NCI-H526 (cell line): ENCODE measurements around the gene RSL1D1.

Experiments
- DNase-seq, 2 experiments: peaks; one replicate each; lab custom pipeline; 2025; lab: John Stamatoyannopoulos, UW

Gene RSL1D1

DNA sequence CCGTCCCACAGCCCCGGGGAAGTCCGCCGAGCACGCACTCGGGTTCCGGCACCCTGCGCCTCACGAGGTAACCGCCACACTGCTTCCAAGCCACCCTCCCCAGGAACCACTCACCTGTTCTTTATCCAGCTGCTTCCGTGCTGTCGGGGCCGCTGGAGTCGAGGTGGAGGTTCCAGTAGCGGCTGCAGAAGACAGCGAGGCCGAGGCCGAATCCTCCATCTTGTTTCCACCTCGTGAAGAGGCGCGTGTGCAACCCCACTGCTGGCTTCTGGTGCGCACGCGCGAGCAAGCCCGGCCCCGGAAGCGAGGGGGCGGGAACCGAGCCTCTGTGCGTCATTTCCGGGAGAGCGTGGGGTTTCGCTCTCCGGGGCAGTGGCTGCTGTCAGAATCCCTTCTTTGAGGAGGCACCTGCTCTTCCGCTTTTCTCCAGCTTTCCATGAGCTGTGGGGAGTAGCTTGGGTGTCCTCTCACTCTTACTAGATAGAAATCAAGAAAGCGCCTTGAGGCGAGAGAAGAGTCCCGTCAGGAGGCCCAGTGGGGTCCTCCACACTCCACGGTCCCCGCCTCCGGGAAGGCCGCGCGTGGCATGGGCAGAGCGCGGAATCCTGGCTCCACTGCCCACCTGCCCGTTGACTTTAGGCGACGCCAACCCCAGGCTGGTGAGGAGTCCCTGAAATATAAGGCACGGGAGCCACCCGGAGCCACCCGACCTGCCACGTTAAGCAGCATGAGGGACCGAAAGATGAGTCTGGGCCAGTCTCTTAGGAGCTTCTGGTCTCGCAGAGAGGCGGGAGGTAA is at the start of gene RSL1D1:
Gene RSL1D1, minus strand, starts transcription at position 249 of the 798 bp plus-strand sequence. Its CDS starts 30 bp downstream, at position 219.
- peak; percentile 79 to 94 for DNase-seq

DNA sequence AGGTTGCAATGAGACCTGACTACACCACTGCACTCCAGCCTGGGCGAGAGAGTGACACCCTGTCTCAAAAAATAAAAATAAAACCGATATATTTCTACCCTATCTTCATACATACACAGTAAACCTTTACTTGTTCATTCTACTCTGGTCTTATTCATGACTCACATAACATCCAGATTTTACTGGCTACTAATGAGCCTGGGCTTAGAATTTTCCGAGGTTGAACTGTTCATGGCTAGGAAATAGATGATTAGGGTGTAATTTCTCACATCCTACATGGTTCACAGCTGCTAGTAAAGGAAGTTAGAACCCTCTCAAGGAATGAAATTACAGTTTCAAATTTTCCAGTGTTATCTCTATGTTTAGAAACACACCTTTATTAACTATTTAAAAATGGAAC is 49.7 kb upstream of the RSL1D1 start:
- DNase-seq, result no peak

DNA sequence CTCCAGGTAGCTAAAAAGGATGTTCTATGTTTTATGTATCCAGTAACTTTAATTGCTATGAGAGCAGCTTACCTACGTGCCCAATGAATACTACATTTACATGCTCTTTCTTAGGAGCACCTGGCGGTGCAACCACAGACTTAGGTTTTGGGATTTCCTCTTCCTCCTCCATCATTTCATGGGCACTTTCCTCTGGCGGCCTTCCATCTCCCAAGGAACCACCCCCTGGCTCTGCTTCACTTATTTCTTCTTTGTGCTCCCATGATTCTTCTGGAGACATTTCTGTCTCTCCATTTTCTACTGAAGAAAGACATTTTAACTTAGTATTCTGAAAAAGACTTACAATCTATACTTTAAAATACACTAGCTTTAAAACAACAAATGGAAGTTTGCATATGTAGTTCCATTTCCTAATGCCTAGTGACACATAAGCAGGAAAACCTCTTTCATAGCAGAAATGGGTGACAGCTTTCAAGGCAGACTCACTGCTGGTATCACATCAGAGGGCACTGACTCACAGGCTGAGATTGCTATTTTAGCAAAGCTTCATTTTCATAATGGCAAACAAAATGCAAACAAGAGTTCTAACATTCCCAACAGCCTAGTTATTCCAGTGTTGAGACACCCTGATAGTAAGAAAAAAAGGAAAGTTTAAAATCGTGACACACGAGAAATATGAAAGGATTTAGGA is 45.3 kb upstream of the RSL1D1 start:
- peak in 1 of 2 experiments; percentile 42 for DNase-seq

DNA sequence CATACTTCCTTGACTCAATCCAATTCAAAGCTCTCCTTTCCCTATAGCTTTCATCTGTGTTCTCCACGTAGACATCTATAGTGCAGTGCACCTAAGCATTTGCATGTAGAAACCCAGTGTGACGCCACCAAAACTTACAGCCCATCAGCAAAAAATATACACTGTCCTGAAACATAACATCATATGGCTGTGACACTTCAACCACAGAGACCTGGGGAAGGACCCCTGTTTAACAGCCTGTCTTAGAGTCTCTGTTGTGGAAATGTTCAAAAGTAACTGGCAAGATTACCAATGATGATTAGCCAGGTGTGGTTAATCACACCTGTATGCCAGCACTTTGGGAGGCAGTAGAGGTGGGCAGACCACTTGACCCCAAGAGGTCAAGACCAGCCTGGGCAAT is 42.2 kb upstream of the RSL1D1 start:
- no peak for DNase-seq

DNA sequence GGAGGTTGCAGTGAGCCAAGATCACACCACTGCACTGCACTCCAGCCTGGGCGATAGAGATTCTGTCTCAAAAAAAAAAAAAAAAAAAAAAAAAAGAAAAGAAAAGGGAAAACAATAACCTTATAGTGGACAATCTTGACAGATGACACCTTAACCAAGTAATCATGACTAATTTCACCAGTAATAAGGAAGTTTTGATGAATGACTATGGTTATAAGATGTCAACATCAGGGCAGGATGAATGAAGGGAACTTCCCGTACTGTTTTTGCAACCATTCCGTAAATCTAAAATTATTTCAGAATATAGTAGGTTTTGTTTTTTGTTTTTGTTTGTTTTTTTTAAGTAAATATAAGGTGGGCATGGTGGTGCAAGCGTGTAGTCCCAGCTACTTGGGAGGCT is 41.4 kb upstream of the RSL1D1 start:
- no peak for DNase-seq

DNA sequence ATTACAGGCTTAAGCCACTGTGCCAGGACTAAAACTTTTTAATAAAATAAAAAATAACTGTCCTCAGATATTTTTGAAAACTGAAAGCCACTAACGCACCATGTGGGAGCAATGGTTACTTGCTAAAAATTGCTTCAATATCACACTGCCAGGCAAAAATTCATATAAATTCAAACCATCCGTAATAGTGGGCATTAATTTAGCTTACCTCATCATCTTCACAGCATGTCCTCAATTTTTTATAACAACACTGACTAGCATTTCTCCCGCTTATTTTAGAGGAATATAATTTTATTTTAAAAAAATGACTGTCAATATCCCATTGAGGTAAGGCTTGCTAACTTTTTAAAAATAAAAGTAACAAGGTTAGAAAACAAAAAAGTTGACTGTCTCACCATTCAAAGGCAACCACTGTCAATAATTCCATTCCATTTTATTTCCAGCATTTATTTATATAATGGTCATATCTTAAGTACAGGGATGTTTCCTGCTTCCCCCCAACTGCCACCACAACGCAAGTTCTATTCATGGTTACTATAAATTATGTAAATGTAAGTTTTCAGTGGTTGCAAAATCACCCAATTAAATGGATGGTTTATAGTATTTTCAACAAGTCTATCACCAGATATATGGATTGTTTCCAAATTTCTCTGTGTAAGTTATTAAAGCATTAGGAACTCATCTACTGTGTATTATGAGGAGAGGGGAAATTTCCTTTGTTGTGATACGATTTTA is 39.1 kb upstream of the RSL1D1 start:
- DNase-seq, result no peak

DNA sequence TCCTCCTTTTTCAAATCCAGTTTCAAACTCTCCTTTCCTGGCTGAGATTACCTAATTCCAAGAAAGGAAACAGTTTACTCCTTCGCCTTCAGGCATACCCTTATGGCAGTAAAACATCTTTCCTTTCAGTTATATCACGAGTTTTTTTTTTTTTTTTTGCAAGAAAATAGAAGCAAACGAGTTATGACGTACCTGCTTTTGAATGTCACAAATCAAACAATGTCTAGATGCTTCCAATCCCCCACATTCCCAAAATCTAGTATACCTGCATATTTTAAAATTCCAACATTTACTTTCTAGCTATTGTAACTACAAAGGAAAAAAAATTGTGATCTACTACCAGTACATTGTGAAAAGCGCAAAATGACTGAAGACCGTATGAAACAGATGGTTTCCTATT is 35.5 kb upstream of the RSL1D1 start:
- DNase-seq, result no peak

DNA sequence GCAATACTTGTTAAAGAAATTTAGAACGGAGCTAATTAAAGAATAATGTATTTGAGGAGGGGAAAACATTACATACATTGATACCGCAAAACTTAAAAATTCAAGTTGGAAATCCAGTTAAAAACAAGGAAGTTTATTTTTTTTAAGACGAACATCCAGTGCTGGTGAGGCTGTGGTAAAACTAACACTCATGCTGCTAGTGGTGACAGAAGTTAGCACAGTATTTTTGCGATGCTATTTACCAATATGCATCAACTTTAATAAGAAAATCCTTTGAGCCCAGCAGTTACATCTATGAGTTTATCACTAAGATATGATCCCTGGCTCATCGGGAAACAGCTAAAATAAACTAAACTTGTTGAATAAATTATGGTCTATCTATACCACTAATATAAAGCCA is 32.7 kb upstream of the RSL1D1 start:
- DNase-seq, result no peak

DNA sequence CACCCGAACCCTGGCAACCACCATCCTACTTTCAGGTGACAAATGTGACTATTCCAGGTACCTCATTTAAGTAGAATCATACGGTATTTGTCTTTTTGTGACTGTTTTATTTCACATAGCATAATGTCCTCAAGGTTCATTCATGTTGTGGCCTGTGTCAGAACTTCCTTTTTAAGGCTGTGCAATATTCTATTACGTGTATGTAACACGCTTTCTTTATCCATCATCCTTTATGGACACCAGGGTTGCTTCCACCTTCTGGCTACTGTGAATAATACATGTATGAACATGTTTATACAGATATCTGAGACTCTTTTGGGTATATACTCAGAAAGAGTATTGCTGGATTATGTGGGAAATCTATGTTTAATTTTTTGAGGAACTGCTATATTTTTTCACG is 28.7 kb upstream of the RSL1D1 start:
- no peak for DNase-seq

DNA sequence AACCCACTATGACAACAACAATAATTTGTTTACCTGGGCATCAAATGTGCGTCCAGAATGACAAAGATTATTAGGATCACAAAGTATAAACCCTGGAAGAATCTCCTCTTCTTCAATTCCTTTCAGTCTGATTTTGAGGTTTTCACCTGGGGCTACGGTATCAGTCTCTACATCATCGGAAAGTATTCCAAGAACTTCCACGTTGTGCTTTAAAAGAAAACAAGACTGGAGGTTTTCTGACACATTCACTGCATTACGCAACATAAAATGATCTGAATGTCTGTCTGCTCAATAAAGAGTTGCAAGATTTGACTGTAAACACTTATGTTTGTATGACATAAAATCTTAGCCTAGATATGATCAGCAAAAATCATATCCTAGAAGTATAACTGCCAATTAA is 26.0 kb upstream of the RSL1D1 start:
- DNase-seq, result no peak

DNA sequence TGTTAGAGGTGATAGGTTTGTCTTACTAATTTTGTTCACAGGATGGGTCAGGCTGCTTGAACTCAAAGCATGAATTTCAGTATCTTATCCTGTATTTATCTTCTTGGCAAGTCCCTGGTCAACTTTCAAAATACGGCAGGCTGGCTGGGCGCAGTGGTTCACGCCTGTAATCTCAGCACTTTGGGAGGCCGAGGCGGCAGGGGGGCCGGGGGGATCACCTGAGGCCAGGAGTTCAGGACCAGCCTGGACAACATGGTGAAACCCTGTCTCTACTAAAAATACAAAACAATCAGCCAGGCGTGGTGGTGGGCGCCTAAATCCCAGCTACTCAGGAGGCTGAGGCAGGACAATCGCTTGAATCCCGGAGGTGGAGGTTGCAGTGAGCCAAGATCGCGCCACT is 25.0 kb upstream of the RSL1D1 start:
- no peak for DNase-seq

DNA sequence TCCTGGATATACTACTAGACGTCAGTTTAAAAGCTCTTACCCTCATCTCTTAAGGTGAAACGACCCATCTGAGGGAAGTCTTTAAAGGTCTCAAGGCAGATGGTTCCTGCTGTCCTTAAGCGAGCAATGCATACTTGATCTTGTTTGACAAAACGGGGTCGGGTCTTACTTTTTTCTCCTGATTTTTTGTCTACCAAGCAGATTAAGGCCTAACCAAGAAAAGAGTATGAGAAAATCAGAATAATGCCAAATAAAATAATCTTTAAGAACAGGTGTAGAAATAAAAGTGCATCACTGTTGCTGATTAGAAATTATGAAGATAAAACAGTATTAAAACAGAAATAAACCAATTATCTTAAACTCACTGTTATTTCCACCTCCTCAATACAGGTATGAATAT is 24.4 kb upstream of the RSL1D1 start:
- no peak for DNase-seq

DNA sequence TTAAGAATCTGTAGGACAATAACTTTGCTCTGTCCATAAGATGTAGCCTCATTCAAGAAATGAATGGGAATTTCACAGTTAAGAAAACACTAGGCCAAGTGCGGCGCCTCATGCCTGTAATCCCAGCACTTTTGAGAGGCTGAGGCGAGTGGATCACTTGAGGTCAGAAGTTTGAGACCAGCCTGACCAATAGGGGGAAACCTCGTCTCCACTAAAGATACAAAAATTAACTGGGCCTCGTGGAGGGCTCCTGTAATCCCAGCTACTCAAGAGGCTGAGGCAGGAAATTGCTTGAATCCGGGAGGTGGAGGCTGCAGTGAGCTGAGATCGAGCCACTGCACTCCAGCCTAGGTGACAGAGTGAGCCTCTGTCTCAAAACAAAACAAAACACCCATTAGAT is 19.9 kb upstream of the RSL1D1 start:
- peak in 1 of 2 experiments; percentile 9 for DNase-seq

DNA sequence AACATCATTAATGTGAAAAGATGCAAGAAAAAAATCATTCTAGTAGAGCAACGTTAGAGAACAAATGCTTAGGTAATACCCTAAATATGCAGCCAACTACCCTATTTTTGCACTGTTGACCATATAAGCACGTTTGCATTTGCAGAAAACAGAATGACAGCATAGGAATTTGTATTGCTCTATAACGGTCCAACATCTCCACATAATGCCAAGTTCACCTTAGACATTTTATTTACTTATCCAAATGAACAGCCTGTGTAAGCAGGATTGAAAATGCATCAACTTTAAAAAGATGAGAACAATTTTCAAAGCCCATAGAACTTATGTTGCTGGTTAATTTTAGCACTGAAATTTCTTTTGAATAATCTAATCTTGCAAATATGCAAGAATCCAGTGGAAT is 19.1 kb upstream of the RSL1D1 start:
- DNase-seq, result peak in 1 of 2 experiments; percentile 9

DNA sequence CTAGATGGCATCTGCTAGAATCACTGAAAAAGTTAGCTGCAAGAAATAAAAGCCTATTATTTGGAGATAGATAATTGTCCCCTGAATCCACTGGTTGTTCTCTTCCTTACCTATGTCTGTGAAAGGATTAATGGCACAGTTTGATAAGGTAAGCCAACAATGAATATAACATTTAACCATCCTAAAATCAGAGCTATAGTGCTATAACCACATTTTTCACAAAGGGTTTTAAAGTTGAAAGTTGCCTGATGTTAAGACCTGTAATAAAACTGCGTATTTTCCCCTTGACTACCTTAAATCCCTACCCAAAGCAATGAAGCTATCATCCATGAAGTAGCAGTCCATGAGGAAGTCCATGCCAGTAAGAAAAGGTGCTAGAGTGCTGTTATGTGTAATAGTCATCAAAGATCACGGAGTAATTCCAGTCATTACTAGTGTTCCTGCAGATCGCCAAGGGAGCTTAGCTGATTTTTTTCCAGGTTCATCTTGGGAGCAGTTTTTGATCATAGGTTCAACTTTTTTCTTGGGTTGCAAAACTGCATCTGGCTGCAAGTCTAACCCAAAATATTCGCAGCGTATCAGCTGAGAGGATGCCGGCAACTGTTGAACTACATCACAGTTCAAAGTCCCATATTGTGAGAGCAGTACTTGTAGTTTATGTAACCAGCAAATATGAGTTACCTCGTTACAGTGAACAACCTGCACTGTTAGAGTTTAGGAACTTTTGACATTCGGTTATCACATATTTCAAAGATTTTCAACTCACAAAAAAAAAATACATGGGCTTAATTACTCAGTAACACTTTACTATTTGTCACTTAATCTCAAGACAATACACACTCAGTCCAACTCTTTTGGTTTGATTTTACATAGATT is 18.2 kb upstream of the RSL1D1 start:
- no peak for DNase-seq

DNA sequence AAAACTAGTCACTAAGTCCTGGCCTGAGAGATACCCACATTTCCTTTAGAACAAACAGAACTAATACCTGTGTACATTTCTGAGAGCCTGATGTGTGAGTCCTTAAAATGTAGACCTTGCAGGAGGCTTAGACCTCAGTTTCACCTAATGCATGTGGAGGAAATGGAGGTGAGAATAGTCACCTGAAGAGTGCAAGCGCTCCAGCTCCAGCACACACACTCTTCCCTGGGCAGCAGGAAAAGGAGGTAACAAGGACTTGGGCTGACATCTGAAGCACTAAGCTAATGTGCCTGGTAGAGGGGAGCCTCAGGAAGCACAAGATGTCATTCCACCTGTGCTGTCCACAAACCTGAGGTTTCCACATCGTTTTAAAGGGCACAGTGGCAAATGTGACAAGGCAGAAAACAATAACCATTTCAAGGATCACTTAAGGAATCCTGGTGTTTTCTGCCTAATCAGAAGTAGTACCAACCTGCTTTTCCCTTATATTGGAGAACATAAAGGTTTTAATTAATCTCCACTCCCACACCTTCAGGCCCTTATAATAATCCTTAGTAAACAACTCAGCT is 17.2 kb upstream of the RSL1D1 start:
- DNase-seq, result no peak

DNA sequence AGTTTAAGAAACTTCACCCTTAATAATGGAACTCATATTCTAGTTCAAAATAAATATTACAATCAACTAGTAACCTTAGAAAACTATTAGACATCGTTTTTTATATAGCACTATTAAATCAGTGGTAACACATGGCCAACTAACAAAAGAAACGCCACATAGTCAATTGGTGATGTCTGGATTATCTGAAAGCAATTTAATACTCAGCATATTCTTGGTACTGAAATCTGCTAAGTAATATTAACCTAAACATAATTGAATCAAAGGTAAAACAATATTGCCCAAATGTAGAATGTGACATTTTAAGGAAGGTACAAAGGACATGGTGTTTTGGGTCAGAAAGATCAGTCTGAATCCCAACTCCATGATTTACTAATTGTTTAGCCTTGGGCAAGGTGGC is 11.1 kb upstream of the RSL1D1 start:
- no peak for DNase-seq

DNA sequence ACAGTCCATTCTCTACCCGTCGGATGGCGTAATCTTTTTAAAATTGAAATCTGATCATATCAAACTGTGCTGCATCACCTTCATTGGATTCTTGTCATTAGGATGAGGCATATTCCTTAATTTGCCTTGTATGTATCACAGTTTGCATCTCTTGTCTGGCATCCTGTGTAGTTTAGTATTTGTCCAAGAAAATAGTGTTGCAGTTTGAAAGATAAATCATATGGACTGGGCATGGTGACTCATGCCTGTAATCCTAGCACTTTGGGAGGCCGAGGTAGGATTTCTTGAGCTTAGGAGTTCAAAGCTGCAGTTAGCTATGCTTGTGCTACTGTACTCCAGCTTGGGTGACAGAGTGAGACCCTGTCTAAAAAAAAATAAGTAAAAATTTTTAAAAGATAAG is 5.8 kb upstream of the RSL1D1 start:
- no peak for DNase-seq

DNA sequence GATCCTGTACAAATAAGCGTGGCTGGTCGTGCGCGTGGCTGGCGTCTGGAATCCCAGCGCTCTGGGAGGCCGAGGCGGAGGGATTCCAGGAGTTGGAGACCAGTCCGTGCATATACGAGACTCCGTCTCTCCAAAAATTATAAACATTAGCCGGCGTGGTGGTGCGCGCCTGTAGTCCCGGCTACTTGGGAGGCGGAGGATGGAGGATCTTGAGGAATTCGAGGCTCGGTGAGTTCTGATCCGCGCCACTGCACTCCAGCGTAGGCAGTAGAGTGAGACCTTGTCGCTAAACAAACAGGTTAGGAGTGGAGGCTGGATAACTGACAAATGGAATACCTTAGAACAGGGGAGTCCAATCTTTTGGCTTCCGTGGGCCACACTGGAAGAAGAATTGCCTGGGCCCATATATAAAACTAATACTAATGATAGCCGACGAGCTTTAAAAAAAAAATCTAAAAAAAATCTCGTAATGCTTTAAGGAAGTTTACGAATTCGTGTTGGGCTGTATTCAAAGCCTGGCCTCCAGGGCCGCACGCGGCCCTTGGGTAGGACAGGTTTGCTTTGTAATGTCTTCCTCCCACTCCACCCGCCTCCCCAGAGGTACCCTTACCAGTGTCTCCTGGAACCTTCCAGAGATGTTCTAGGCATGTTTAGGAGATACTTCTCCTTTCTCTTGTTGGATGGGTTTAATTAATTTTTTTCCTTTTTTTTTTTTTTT is 909 bp upstream of the RSL1D1 start:
- peak in 1 of 2 experiments; percentile 23 for DNase-seq

DNA sequence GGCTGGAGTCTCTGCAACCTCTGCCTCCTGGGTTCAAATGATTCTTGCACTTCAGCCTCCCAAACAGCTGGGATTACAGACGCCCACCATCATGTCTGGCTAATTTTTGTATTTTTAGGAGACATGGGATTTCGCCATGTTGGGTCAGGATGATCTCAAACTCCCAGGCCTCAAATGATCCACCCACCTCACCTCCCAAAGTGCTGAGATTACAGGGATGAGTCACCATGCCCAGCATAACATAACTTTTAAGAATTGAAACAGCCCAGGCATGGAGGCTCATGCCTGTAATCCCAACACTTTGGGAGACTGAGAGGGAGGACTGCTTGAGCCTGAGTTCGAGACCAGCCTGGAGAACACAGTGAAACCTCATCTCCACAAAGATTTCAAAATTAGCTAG is 2.5 kb downstream of the RSL1D1 start:
- no peak for DNase-seq

DNA sequence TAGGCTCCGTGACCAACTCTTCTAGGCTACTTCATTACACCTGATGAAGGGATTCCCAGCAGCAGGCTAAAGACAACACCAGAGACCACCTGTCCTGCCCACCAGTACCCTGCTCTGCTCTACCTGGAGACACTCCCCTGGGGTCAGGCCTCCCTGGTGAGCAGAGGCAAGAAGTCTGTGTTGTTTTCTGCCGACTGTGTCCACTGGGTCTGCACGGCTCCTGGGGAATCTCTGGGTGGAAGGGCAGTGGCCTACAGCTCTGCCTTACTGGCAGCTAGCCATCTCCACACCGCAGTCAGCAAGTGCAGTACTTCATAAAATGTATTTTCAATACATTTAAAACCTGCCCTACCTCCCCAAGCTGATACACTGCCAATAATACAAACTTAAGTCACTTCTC is 6.8 kb downstream of the RSL1D1 start:
- no peak for DNase-seq
